GM18505 (cell line): ENCODE measurements around the gene NOL4L.

Source experiments
- ATAC-seq: cut with Tn5 transposase; IDR thresholded peaks from one replicate; pipeline ENCODE4 v1.9.1; 2021; ENCODE audit not compliant: unreplicated experiment
- POLR2A ChIP-seq: IDR thresholded peaks from 4 replicates; pipeline ENCODE4 v1.6.1; 2011; ENCODE audit warnings: borderline replicate concordance; ENCODE audit not compliant: insufficient read depth, insufficient read length; ENCODE audit errors: extremely low read depth

Gene NOL4L

GRCh38 chr20:32574296-32575226 lies 10.6 kb downstream of the NOL4L start:
- no peak for ATAC-seq
- TF ChIP-seq POLR2A: no peak

GRCh38 chr20:32573167-32573851 lies 11.8 kb downstream of the NOL4L start:
- no peak for ATAC-seq
- no peak for TF ChIP-seq POLR2A

- TF ChIP-seq POLR2A: no peak
- ATAC-seq: no peak
Observed at GRCh38 chr20:32572271-32572968, 12.7 kb downstream of the NOL4L start.

- TF ChIP-seq POLR2A: no peak
- no peak for ATAC-seq
Observed at GRCh38 chr20:32571566-32571965, 13.6 kb downstream of the NOL4L start.

- TF ChIP-seq POLR2A: no peak
- ATAC-seq: no peak
Observed at GRCh38 chr20:32570401-32571190, 14.5 kb downstream of the NOL4L start.

GRCh38 chr20:32569380-32570305 lies 15.5 kb downstream of the NOL4L start:
- ATAC-seq: no peak
- no peak for TF ChIP-seq POLR2A

GRCh38 chr20:32569018-32569379 lies 16.1 kb downstream of the NOL4L start:
- ATAC-seq: no peak
- no peak for TF ChIP-seq POLR2A

- no peak for TF ChIP-seq POLR2A
Observed at GRCh38 chr20:32567384-32568178, 17.6 kb downstream of the NOL4L start.

GRCh38 chr20:32566379-32567374 lies 18.5 kb downstream of the NOL4L start:
- ATAC-seq: no peak
- no peak for TF ChIP-seq POLR2A

More at GRCh38 chr20:32567384-32568178, 17.6 kb downstream of the NOL4L start:
- no peak for ATAC-seq

- no peak for TF ChIP-seq POLR2A
- ATAC-seq: no peak
Observed at GRCh38 chr20:32565735-32566032, 19.4 kb downstream of the NOL4L start.
